Glomerular endothelial cell (primary cell): ENCODE results near the gene PROM1. TPM values are rescaled to one million over a fixed set of nuclear protein-coding genes. Genes with fewer than 3 reads are reported as not detected.

Experiments
- DNase-seq: peaks from one replicate; pipeline ENCODE4 v3.0.0-alpha.2; 2011; ENCODE audit warnings: low read depth, low spot score; ENCODE audit errors: extremely low read depth
- total RNA-seq: library from RNA; depleted of rRNA; stranded (reverse); fragments of >200 nt; gene quantifications from 2 replicates; pipeline ENCODE4 v1.2.3, GENCODE V29; 2015

Gene PROM1
- total RNA-seq, 1 donor from 2014 or later, result 5.4 TPM

- no peak for DNase-seq
Measured at GRCh38 chr4:16110199-16110598, 26.4 kb upstream of the PROM1 start.

- no peak for DNase-seq
Measured at GRCh38 chr4:16109256-16109655, 25.4 kb upstream of the PROM1 start.

- no peak for DNase-seq
Measured at GRCh38 chr4:16106956-16107355, 23.1 kb upstream of the PROM1 start.

- no peak for DNase-seq
Measured at GRCh38 chr4:16104520-16104919, 20.7 kb upstream of the PROM1 start.

GRCh38 chr4:16102356-16102755 is 18.5 kb upstream of the PROM1 start:
- DNase-seq, result no peak

- DNase-seq, result no peak
Measured at GRCh38 chr4:16100833-16101232, 17.0 kb upstream of the PROM1 start.

- DNase-seq, result no peak
Measured at GRCh38 chr4:16092682-16093319, 9.0 kb upstream of the PROM1 start.

- DNase-seq, result no peak
Measured at GRCh38 chr4:16090096-16090705, 6.4 kb upstream of the PROM1 start.

GRCh38 chr4:16089156-16089555 is 5.3 kb upstream of the PROM1 start:
- DNase-seq, result no peak

- no peak for DNase-seq
Measured at GRCh38 chr4:16088601-16089000, 4.8 kb upstream of the PROM1 start.

GRCh38 chr4:16085822-16086221 is 2.0 kb upstream of the PROM1 start:
- DNase-seq, result no peak

GRCh38 chr4:16082426-16083240 is 1.2 kb downstream of the PROM1 start:
- no peak for DNase-seq

GRCh38 chr4:16082041-16082425 is 1.8 kb downstream of the PROM1 start:
- no peak for DNase-seq

- DNase-seq, result no peak
Measured at GRCh38 chr4:16079046-16079445, 4.8 kb downstream of the PROM1 start.

GRCh38 chr4:16078195-16078760 is 5.5 kb downstream of the PROM1 start:
- DNase-seq, result no peak

GRCh38 chr4:16077786-16078185 is 6.0 kb downstream of the PROM1 start:
- no peak for DNase-seq

- no peak for DNase-seq
Measured at GRCh38 chr4:16075975-16076757, 7.7 kb downstream of the PROM1 start.

- DNase-seq, result no peak
Measured at GRCh38 chr4:16075061-16075460, 8.8 kb downstream of the PROM1 start.

GRCh38 chr4:16072168-16072567 is 11.7 kb downstream of the PROM1 start:
- DNase-seq, result no peak

- DNase-seq, result no peak
Measured at GRCh38 chr4:16070203-16070602, 13.6 kb downstream of the PROM1 start.

- DNase-seq, result no peak
Measured at GRCh38 chr4:16067515-16067914, 16.3 kb downstream of the PROM1 start.
